ENCODE data around the gene ANO2.

- TF ChIP-seq, protein P1, sequence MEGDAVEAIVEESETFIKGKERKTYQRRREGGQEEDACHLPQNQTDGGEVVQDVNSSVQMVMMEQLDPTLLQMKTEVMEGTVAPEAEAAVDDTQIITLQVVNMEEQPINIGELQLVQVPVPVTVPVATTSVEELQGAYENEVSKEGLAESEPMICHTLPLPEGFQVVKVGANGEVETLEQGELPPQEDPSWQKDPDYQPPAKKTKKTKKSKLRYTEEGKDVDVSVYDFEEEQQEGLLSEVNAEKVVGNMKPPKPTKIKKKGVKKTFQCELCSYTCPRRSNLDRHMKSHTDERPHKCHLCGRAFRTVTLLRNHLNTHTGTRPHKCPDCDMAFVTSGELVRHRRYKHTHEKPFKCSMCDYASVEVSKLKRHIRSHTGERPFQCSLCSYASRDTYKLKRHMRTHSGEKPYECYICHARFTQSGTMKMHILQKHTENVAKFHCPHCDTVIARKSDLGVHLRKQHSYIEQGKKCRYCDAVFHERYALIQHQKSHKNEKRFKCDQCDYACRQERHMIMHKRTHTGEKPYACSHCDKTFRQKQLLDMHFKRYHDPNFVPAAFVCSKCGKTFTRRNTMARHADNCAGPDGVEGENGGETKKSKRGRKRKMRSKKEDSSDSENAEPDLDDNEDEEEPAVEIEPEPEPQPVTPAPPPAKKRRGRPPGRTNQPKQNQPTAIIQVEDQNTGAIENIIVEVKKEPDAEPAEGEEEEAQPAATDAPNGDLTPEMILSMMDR (IDR thresholded peaks at IDR 0.05; ENCODE audit: extremely low read depth in 1 of 2, insufficient read depth in 1 of 2, low read depth in 1 of 2, low read length in 2 of 2), result no peak
- no peak for TF ChIP-seq MAX (IDR thresholded peaks at IDR 0.05; ENCODE audit: insufficient read depth, insufficient read length)
These were observed 208.5 kb downstream of the ANO2 start for GRCh38 chr12:5736527-5736926.
